ENCODE data around the gene TSPAN14.

- TF ChIP-seq CTCF (optimal IDR thresholded peaks at IDR 0.05 in 1 of 3, IDR thresholded peaks at IDR 0.05 in 1 of 3, conservative IDR thresholded peaks at IDR 0.05 in 1 of 3; ENCODE audit: extremely low read depth in 1 of 3, insufficient read depth in 2 of 3, low read length in 3 of 3) (no peak), EZH2 (IDR thresholded peaks at IDR 0.05; ENCODE audit: low read length) (no peak)
These were observed 16.9 kb upstream of the TSPAN14 start for GRCh38 chr10:80437227-80437626.
